Astrocyte (in vitro differentiated cells and primary cell): Measurements from ENCODE around the gene UQCR10. TPM values are rescaled to one million over a fixed set of nuclear protein-coding genes. Genes with fewer than 3 reads are reported as not detected.

Experiments
- DNase-seq: peaks from one replicate; pipeline ENCODE4 v3.0.0-alpha.2; 2010; ENCODE audit warnings: low read depth
- FAIRE-seq: peaks from 2 replicates; lab custom pipeline; 2011; peaks lifted over from hg19 to GRCh38; lab: Jason Lieb, UNC
- H2AFZ ChIP-seq: 2 replicates; pipeline ENCODE4 v1.6.0; 2012; ENCODE audit warnings: low read depth, low read length, inconsistent platforms
- H3K27ac ChIP-seq: 2 replicates; pipeline ENCODE4 v1.5.1; 2011; ENCODE audit warnings: low read depth, low read length, inconsistent platforms
- H3K27me3 ChIP-seq: 2 replicates; pipeline ENCODE4 v1.6.0; 2011; ENCODE audit warnings: low read length, inconsistent platforms; ENCODE audit not compliant: insufficient read depth
- H3K36me3 ChIP-seq: 2 replicates; pipeline ENCODE4 v1.5.1; 2011; ENCODE audit warnings: low read length, inconsistent platforms; ENCODE audit not compliant: insufficient read depth
- H3K4me1 ChIP-seq: 2 replicates; pipeline ENCODE4 v1.5.1; 2011; ENCODE audit warnings: low read length, inconsistent platforms; ENCODE audit not compliant: insufficient read depth
- H3K4me2 ChIP-seq: 2 replicates; pipeline ENCODE4 v1.6.0; 2012; ENCODE audit warnings: low read length, inconsistent platforms
- H3K4me3 ChIP-seq: 2 replicates; pipeline ENCODE4 v1.5.1; 2011; ENCODE audit warnings: low read depth, mild to moderate bottlenecking, low read length, inconsistent platforms; ENCODE audit not compliant: insufficient read depth
- H3K79me2 ChIP-seq: 2 replicates; pipeline ENCODE4 v1.6.0; 2012; ENCODE audit warnings: mild to moderate bottlenecking, low read length, inconsistent platforms; ENCODE audit not compliant: insufficient read depth
- H3K9ac ChIP-seq: 2 replicates; pipeline ENCODE4 v1.6.0; 2012; ENCODE audit warnings: mild to moderate bottlenecking, low read length, inconsistent platforms
- H3K9me3 ChIP-seq: 2 replicates; pipeline ENCODE4 v1.5.1; 2012; ENCODE audit warnings: low read depth, mild to moderate bottlenecking, low read length, inconsistent platforms; ENCODE audit not compliant: insufficient read depth
- H4K20me1 ChIP-seq: 2 replicates; pipeline ENCODE4 v1.6.0; 2012; ENCODE audit warnings: low read length, inconsistent platforms; ENCODE audit not compliant: insufficient read depth
- H3K27ac Mint-ChIP-seq: one replicate; pipeline ENCODE4 v1.8.0; 2021; ENCODE audit warnings: mild to moderate bottlenecking, mixed read lengths; ENCODE audit not compliant: unreplicated experiment
- H3K27me3 Mint-ChIP-seq: one replicate; pipeline ENCODE4 v1.8.0; 2021; ENCODE audit warnings: low read depth, mixed read lengths; ENCODE audit not compliant: unreplicated experiment
- H3K36me3 Mint-ChIP-seq: one replicate; pipeline ENCODE4 v1.8.0; 2021; ENCODE audit warnings: low read depth, mixed read lengths; ENCODE audit not compliant: unreplicated experiment
- H3K4me1 Mint-ChIP-seq: one replicate; pipeline ENCODE4 v1.8.0; 2021; ENCODE audit warnings: low read depth, mixed read lengths; ENCODE audit not compliant: unreplicated experiment
- H3K4me3 Mint-ChIP-seq: one replicate; pipeline ENCODE4 v1.8.0; 2021; ENCODE audit warnings: mild to moderate bottlenecking, moderate library complexity, mixed read lengths; ENCODE audit not compliant: unreplicated experiment
- H3K9me3 Mint-ChIP-seq: one replicate; pipeline ENCODE4 v1.8.0; 2021; ENCODE audit warnings: mild to moderate bottlenecking, mixed read lengths; ENCODE audit not compliant: unreplicated experiment
- CTCF ChIP-seq: IDR thresholded peaks from 2 replicates; pipeline ENCODE4 v1.5.1; 2011; ENCODE audit warnings: low read depth, mild to moderate bottlenecking, inconsistent platforms, low read length, moderate library complexity; ENCODE audit not compliant: insufficient read depth
- EZH2 ChIP-seq: IDR thresholded peaks from 2 replicates; pipeline ENCODE4 v1.6.1; 2012; ENCODE audit warnings: mild to moderate bottlenecking, low read length, inconsistent platforms; ENCODE audit not compliant: insufficient read depth
- total RNA-seq: library from RNA; stranded (reverse); gene quantifications from 2 replicates; pipeline ENCODE4 v1.2.1, GENCODE V29; 2021

UQCR10 gene
- total RNA-seq, 1 donor from 2014 or later = 112 TPM

DNA sequence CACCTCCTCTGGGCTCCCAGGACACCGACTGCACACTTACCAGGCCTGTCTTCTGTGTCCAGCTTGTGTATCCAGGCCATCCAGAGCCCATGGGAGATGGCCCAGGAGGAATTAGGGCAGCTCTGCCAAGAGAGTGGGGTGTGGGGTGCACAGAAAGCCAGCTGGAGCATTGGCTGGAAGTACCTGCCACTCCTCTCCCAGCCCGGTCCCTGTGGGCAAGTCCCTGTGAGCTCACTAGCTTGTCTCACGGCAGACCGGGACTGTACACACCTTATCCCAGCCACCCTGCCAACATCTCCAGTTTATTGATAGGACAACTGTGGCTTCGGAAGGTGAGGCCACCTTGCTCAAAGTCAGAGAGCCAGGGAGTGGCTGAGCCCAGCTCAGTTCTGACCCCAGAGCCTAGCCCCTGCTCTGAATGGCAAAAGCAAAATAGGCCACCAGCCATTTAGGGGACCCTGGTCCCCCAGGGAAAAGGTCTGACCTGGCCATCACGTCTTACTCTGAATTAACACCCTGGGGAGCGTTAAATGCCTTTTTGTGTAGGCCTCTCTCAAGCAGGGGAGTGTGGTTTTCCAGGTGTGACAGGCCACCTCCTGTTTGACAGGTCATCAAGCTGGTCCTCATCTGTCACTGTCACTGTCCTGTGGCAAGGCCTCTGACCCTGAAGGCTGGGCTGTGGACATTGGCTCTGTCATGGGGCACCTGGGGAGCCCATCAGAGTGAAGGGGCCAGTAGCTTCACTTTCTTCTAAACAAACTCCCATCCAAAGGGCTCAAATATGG lies 15.1 kb downstream of the UQCR10 start:
- H3K9me3 ChIP-seq = no peaks in the 10 kb centered on the region
- H3K79me2 ChIP-seq = no peaks in the 10 kb centered on the region
- Mint-ChIP-seq H3K4me3 (no peak overlapping the region), H3K27ac (peak overlapping the region; percentile 100), H3K27me3 (no peaks in the 10 kb centered on the region), H3K36me3 (peaks cover 4% of the 10 kb centered on the region), H3K9me3 (no peaks in the 10 kb centered on the region), H3K4me1 (peaks cover 34% of the 10 kb centered on the region)
- no peaks in the 10 kb centered on the region for H3K36me3 ChIP-seq
- peak overlapping the region; percentile 44 for H3K9ac ChIP-seq
- no peaks in the 10 kb centered on the region for H3K27me3 ChIP-seq
- H3K4me2 ChIP-seq = peak overlapping the region; percentile 13
- H2AFZ ChIP-seq = peak overlapping the region; percentile 21
- H4K20me1 ChIP-seq = no peaks in the 10 kb centered on the region
- DNase-seq (peak; percentile 59), FAIRE-seq (no peak)
- peak overlapping the region; percentile 97 for H3K27ac ChIP-seq
- peaks cover 40% of the 10 kb centered on the region for H3K4me1 ChIP-seq
- H3K4me3 ChIP-seq = no peak overlapping the region
- no peak for TF ChIP-seq CTCF
- no peak for TF ChIP-seq EZH2

- Histone ChIP-seq H3K27me3 (no peaks in the 10 kb centered on the region), H3K4me2 (no peak overlapping the region), H3K27ac (no peak overlapping the region), H4K20me1 (no peaks in the 10 kb centered on the region), H3K9ac (no peak overlapping the region), H3K9me3 (no peaks in the 10 kb centered on the region), H3K4me3 (no peak overlapping the region), H2AFZ (no peak overlapping the region), H3K79me2 (no peaks in the 10 kb centered on the region), H3K4me1 (peaks cover 23% of the 10 kb centered on the region), H3K36me3 (peaks cover 10% of the 10 kb centered on the region)
- FAIRE-seq (no peak), DNase-seq (no peak)
- Mint-ChIP-seq H3K27me3 (no peaks in the 10 kb centered on the region), H3K9me3 (no peaks in the 10 kb centered on the region), H3K36me3 (peaks cover 16% of the 10 kb centered on the region), H3K27ac (no peak overlapping the region), H3K4me1 (peaks cover 19% of the 10 kb centered on the region), H3K4me3 (no peak overlapping the region)
- TF ChIP-seq CTCF (no peak), EZH2 (no peak)
These were observed 17.5 kb downstream of the UQCR10 start for GRCh38 chr22:29784451-29785361.
